ENCODE data around the gene WDR72.
"Not testable (repeated sequence)": the region's sequence is repeated elsewhere in the genome, so short reads cannot be mapped to it uniquely, and the experiment has no call there.

The WDR72 gene

DNA sequence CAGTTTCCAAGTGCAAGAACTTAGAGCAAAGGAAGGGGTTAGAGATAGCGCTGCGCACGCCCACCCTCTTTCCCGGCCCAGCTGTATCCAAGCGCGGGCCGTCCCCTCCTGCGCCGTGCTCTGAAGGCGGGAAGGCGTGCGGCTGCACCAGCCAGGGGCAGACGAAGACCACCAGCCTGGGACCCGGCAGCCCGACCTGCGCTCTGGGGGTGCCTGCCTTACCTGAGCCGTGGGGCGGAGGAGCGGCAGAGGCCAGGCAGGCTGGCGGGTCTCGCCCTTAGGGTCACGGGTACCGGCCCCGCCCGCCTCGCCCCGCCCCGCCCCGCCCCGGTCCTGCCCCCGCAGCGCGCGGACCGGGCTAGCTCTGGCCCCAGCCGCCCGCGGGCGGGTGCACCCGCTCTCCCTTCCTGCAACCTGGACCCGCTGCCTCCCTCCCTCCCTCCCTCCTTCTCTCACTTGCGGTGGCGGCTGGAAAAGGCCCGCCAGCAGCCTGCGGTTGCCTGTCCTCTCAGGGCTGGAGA is at the start of gene WDR72:
Gene WDR72, minus strand, starts transcription at position 253 of the 521 bp plus-strand sequence. CDS start 26,514 bp downstream, outside the sequence.
- DNase-seq (ENCODE audit: low read depth, low spot score), result no peak

DNA sequence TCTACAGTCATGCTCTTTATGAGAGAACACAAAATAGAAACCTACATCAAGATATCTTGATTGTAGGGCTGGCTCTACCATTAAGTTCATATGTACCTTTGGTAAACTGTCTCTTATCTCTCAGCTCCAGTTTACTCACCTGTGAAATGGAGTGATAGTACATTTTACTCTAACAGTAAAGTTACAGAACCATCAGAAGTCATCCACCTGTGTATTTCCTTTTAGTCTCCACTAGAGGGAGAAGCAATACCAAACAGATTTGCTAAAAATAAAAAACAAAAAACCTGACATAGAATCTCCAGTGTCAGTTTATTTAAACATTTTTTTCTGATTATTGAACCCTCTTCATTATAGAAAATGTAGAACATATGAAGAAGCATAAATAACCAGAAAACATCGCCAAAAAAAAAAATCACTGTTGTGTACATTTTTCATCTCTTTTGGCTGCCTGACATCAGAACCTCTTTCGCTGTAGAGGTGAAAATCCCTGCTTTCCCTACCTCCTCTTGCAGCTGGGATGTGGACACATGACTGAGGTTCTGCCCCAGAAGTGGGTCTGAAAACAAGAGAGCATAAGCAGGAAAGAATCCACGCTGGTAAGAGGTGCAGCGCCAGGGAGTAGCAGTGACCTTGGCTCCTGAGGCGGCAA is 48.7 kb upstream of the WDR72 start:
- no peak for DNase-seq (ENCODE audit: low read depth, low spot score)

GRCh38 chr15:53807501-53807900 is 48.0 kb upstream of the WDR72 start:
- DNase-seq (ENCODE audit: low read depth, low spot score), result no peak

DNA sequence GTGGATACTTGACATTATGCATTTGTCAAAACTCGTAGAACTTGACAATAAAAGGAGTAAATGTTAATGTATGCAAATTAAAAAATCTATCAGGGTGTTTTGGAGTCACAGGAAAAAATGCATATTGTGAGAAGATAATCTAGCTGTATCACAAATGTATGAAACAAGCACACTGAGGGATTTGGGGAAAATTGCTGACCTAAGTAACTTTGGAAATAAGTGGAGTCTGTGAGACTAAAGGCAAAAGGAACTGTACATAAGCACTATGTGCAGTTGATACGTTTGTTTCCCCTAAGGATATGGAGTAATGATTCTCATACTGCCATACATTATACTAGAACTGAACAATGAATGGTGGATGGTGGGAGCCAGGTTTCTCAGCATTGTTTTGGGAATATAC is 43.2 kb upstream of the WDR72 start:
- no peak for DNase-seq (ENCODE audit: low read depth, low spot score)

DNA sequence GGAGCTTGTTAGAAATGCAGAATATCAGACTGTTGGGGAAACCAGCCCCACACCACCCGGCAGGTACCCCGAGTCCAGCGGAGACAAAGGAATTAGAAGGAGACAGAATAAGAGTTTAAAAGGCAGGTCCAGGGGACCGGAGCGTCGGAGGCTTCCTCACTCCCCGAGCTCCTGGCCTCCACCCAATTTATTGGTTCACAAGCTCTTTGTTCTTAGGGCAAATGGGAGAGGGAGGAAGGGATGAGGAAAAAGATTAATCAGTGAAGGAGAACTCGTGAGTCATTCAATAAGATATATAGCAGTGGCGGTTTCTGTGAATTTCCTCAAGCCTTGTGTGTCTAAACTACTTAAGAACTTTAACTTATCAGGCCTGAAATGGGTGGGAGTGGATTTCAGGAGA is 32.1 kb upstream of the WDR72 start:
- no peak for DNase-seq (ENCODE audit: low read depth, low spot score)

GRCh38 chr15:53789654-53790375 is 30.4 kb upstream of the WDR72 start:
- no peak for DNase-seq (ENCODE audit: low read depth, low spot score)

DNA sequence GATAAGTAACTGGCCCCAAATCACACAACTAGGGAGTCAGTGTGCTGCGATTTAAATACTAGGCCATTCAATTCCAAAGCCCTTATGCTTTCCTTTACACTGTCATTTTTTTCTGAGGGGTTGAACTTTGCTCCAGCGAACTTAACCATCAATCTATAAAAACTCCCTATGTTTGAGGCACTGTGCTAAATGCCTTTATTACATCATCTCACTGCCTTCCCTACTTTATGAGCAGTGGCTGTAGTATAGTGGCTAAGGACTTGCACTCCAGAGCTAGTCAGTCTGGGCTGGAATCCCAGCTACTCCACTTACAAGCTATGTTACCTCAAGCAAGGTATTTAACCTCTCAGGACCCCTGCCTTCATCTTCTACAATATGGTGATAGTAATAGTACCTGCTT is 26.9 kb upstream of the WDR72 start:
- no peak for DNase-seq (ENCODE audit: low read depth, low spot score)

DNA sequence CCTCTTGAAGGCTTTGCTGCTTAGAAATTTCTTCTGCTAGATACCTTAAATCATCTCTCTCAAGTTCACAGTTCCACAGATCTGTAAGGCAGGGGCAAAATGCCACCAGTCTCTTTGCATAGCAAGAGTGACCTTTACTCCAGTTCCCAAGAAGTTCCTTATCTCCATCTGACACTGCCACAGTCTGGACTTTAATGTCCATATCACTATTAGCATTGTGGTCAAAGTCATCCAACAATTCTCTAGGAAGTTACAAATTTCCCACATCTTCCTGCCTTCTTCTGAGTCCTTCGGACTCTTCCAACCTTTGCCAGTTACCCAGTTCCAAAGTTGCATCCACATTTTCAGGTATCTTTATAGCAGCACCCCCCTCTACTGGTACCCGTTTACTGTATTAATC is 25.8 kb upstream of the WDR72 start:
- DNase-seq (ENCODE audit: low read depth, low spot score), result not testable (repeated sequence)

DNA sequence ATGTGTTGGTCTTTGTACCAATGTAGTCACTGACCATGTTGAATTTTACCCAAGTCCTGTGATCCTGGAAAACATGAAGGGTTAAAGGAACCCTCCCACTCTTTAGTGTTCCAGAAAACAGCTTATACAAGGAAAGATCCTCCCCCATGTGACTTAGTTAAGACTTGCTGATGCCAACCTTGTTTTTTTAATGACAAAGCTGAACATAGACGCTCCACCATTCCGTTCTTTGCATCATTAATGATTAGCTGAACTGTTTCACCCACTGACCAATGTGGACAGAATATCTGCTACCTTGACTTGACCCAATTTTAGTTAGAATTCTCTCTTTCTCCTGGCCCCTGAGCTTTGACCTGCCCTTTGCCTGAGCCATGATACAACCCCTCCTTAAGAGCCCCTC is 3.5 kb upstream of the WDR72 start:
- DNase-seq (ENCODE audit: low read depth, low spot score), result no peak

DNA sequence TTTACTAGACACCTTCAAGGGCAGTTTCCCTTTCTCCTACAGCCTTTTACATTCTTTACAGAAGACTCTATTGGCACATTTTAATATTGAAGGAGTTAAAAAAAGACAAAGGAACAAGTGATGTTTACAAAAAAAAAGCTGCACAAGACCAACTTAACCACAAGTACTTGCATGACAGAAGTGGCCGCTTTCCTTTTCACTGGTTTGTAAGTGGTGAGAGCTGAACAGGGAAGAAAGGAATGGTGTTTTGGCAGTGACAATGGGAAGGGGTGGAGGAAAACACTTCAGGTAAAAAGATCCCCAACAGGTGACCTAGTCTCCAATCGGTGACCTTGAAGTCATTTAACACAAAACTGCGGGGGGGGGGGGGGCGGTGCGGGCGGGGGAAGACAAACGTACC is 1.1 kb downstream of the WDR72 start:
- no peak for DNase-seq (ENCODE audit: low read depth, low spot score)

- DNase-seq (ENCODE audit: low read depth, low spot score), result no peak
These were observed 1.6 kb downstream of the WDR72 start for GRCh38 chr15:53757906-53758305.

DNA sequence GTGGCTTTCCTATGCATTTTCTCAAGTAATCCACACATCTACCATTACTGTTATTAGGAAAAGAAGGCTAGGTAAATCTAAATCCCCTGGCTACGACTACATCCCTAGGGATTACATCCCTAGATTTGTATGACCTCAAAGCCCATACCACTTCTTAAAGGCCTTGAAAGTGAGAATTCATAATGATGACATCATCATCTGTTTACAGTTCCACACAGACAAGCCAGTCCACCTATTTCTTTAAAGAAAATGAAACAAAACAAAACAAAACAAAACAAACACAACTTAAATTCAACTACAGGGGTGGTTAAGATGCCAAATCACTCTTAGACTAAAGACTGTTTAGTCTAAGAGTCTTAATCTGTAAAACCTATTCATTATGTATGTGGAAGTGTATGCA is 5.7 kb downstream of the WDR72 start:
- no peak for DNase-seq (ENCODE audit: low read depth, low spot score)

DNA sequence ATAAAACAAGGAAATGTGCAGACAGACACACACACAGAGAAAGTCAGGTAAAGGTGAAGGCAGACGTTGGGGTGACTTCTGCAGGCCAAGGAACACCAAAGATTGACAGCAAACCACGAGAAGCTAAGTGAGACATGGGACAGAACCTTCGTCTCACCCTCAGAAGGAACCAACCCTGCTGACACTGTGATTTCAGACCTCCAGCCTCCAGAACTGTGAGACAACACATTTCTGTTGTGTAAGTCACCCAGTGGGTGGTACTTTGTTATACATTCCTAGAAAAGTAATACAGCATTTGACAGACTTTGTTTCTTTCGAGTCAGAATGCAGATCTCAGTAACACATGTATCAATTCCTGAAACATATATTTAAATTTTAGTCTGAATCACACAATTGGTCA is 7.1 kb downstream of the WDR72 start:
- no peak for DNase-seq (ENCODE audit: low read depth, low spot score)

DNA sequence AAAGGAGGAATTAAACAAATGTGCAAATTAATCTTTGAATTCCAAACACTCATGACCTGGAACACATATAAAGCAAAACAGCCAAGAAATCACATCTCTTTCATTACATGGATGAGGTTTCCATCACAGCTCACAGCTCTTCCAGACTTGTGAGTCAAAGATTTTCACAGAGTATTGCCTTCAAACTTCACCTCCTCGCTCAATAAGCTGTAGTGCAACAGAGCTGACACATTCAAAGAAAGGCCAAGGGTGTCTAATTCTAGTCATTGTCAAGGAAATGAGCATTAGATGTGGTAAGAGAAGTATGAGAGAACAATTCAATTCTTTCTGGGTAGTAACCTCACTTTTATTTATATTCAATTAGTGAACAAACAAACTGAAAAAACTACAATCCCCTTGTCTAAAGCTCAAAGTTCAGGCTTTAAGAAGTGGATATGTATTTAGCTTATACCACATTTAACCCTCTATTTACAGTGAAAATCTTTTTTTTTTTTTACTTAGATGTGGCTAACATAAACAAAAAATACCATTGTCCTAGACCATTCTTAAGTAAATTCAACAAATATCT is 11.9 kb downstream of the WDR72 start:
- no peak for DNase-seq (ENCODE audit: low read depth, low spot score)

DNA sequence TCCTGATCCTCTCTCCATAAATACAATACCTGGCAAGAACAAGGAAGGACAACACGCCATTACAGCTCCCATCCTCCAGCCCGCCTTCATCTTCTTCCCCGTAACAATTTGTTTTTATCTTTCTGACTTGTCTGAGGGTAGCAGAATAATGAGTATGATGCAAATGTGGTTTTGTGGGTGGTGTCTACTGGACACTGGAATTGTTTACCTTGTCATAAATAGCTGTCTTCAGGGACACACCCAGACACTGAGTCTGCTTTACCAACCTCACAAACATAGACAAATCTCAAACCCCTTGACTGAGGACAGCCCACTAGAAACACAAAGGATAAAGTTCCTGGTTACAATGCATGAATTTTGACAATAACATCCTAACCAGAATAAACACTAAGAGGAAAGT is 13.4 kb downstream of the WDR72 start:
- DNase-seq (ENCODE audit: low read depth, low spot score), result no peak

DNA sequence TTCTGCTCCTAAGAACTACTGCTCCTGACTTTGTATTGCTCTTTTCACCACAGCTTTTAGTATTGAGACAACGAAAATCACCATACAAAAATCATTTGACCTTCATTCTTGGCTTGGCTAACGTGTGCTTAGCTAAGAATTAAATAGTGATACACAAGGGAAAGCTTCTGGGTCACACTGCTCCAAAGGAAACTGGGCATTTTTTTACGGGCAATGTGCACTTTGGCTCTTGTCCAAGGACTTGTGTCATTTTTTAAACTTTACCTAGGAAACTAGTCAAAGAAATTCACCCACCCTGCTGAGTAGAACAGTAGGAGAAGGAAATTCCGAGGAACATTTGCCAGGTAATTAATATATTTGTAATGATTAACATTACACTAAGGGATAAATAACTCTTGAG is 19.8 kb downstream of the WDR72 start:
- DNase-seq (ENCODE audit: low read depth, low spot score), result no peak

- no peak for DNase-seq (ENCODE audit: low read depth, low spot score)
These were observed 20.3 kb downstream of the WDR72 start for GRCh38 chr15:53739187-53739586.

GRCh38 chr15:53721334-53722087 is 38.0 kb downstream of the WDR72 start:
- no peak for DNase-seq (ENCODE audit: low read depth, low spot score)

- DNase-seq (ENCODE audit: low read depth, low spot score), result no peak
These were observed 42.3 kb downstream of the WDR72 start for GRCh38 chr15:53716909-53717876.

DNA sequence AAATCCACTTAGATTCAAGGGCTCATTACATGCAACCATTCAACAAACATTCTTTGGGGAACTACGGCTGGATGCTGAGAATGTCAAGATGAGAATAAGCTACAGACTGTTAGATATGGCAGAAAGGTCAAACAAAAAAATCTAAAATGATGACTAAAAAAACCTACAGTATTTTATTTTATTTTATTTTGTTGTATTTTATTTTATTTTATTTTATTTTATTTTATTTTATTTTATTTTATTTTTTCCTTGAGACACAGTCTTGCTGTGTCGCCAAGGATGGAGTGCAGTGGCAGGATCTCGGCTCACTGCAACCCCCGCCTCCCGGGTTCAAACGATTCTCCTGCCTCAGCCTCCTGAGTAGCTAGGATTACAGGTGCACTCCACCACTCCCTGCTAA is 46.2 kb downstream of the WDR72 start:
- DNase-seq (ENCODE audit: low read depth, low spot score), result no peak

DNA sequence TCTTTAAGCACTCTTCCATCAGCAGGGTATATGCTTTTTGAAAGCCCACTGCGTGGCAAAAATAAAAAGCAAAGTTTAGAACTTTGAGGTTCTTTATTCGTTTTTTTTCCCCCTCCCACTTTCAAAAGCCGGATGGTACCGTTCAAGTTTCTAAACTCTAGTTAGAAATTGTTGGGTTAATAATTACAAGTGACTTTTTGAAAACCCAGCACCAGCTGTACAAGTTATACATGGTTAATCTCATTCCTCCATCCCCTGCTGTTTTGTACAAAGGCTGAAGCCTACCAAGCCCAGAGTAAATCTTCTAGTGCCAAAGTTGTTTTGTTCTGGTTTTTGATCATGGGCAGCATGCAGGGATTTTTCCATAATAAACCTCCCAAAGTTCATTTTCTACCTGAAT is 48.6 kb downstream of the WDR72 start:
- no peak for DNase-seq (ENCODE audit: low read depth, low spot score)

Measured in activated naive CD8-positive, alpha-beta T cell treated with anti-CD3 and anti-CD28 coated beads, Interleukin-2, amount 50 U/mL, for 16 hours (primary cell).